HG03025 (cell line): Measurements from ENCODE around the gene PDE4D.

Experiments used
- ATAC-seq: cut with Tn5 transposase; IDR thresholded peaks from one replicate; pipeline ENCODE4 v1.9.1; 2021; ENCODE audit warnings: mild to moderate bottlenecking, moderate library complexity; ENCODE audit not compliant: unreplicated experiment, low FRiP score

The PDE4D gene

DNA sequence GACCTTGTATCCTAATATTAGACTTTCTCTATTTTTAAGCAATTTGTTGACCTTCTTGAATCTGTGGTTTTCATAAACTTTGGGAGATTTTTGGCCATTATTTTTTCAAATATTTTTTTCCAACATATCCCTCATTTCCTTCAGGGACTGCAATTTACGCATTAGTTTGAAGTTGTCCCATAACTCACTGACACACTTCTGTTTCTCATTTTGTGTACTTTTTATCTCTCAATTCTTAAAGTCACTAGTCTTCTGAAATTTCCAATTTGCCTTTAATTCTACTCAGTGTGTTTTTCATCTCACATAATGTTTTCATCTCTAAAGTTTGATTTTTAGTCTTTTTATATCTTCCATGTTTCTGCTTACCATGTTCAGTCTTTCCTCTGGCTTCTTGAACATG lies 953.9 kb downstream of the PDE4D start:
- no peak for ATAC-seq

DNA sequence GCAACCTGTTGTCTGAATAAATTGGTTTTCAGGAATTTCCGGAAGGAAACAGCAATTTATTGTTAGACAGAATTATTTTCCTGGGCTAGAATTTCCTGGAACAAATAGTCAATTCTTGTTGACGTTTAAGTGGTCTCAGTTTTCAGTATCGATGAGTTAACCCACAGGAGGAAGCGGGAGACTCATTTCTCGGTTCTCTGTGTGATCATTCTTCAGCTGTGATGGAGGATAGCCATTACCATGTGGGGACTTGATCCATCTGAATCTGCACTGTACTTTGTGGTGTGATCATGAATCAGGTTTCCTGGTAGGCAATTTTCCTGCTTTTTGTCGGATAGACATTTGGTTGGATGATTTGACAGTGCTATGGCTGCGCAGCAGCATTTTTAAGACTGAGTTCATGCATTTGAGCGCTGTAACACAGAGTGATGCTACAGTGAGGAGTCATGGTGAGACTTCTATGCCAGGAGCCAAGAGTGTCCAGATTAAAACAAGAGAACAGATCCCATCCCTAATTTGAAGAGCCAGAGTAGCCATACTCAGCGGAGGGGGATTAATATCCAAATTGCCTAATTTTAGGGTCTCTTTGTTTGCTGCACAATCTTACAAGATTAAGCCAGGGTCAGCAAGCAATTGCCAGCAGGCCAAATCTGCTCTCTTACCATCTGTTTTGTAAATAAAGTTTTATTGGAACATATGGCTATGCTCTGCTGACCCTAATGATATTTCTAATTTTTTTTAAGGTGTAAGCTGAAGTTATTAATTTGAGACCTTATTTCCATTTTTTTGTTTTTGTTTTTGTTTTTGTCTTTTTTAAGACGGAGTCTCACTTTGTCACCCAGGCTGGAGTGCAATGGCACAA lies 954.7 kb downstream of the PDE4D start:
- ATAC-seq: no peak

DNA sequence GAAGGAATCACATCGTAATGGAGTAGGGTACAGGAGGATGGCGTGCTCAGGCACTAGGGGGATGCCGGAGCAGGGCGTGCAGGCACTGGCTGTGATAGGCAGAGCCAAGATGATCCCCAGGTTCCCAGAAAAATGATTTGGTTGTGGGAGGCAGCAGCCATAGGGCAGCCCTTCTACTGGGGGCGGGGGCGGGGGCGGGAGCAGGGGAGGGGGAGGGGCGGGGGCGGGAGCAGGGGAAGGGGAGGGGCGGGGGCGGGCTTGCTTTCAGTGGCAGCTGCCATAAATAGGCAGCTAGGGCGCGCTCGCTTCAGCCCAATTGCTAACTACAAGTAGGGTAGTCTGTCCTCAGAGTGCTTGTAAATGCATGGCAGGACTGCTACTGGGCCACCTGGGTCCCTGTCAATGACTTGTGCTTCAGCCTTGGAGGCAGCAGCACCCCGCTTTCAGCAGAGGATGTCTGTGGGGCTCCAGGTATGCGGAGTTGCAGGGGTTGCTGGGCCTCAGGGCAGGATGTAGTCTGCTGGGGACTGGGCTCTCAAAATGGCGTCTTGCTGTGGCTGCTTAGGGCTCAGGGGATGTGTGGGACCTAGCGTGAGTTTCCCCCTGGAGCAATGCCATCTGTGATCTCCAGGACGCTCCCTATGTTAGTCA lies 956.4 kb downstream of the PDE4D start:
- no peak for ATAC-seq

DNA sequence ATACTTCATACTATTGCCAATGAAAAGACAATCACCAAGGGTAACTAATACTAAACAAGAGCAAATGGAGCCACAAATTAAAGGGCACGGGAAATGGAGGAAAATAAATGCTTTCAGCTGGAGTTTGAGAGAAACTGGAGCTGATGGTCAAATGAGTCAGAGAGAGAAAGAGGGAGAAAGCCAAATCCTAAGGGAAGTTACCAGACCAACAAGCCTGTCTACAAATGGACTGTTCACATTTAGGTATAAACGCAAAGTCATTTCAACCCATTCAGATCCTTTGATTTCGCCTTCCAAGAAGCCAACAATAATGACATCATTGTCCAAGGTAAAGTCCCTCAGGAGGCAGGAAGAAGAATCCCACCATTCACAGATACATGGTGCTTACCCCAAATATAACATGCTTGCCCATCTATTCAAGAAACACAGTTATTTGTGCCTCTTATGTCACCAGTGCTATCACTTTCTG lies 958.9 kb downstream of the PDE4D start:
- no peak for ATAC-seq

DNA sequence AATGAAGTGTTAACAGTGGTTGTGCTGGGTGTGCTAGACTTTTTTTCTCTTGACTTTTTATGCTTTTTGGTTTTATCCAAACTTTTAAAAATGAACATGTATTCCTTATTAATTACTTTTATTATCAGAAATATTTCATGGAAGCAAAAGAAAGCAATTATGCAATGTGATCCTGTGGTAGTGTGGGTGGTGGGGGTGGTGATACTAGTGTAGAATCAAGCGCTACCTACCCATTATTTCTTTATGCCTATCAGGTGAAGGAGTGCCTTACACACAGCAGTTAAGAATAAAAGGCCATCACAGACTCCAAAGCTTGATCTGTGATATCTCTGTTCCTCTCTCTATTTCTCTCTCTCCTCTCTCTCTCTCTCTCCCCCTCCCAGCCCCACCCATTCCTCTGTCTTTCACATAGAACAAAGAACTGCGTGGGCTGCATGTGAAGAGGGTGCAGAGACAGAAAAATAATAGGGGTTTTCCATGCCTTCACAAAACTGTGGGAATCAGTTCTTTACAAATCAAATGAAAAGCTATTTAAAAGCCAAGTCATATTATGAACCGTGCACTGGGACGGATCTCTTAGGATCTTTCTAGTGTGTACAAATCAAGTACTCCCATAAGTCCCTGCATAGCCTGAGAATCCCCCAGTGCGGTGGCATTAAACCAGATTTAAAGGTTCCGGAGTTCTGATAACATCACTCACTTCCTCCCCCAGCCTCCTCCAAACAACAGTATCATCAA lies 959.5 kb downstream of the PDE4D start:
- ATAC-seq: no peak

DNA sequence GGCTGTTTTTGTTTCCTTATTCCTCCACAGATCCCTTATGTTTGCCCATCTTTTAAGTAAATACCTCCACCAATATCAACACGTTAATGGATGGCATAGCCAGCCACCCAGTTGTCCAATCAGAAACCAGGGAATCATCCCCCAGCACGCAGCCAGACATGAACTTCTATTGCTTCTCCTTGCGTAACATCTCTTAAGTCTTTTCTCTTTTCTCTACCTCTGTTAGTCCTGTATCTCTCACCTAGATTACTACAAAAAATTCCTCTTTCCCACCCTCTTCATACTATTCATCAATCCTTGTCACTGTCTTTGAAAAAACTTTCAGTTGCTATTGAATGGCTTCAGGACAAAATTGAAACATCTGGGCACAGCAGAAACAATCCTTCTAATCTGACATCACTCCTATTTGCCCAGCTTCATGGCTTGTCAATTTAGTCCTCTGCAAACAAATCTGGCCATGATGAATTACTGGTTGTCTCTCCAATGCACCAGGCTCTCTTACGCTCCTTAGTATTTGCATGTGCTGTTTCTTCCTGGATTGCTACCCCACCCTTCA lies 961.4 kb downstream of the PDE4D start:
- ATAC-seq: no peak

DNA sequence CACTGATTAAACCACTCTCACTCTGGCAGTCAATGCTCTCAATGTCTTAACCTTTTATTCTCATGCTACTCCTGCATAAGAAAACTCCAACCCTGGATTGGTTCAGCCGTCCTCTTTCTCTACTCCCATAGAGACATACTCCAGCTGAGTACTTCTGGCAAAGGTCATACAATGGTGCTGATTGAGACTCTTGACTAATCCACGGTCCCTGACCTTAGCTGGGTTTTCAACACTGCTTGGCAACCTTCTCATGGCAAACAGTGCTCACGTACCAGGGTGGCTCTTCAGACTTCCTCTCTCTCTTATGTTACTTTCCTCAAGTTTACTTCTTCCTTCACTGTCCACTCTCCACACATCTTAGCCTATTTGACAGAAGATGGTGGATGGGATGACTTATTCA lies 963.0 kb downstream of the PDE4D start:
- no peak for ATAC-seq

DNA sequence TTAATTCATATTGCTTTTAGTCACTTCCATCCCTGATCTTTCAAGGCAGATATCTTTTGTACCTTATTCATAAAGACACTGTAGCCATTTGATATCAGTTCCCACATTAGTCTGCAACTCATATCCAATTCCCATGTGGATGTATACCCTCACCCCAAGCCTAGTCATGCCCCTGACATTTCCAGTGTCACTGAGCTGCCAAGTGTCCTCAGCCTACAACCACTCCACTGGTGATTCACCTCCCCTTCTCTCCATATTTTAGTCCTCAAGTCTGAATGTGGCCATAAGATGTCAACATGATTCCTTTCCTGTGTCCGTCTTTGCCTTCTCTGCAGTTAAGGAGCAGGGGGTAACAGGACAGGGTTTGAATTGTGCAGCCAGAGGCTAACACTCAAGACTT lies 963.8 kb downstream of the PDE4D start:
- no peak for ATAC-seq

DNA sequence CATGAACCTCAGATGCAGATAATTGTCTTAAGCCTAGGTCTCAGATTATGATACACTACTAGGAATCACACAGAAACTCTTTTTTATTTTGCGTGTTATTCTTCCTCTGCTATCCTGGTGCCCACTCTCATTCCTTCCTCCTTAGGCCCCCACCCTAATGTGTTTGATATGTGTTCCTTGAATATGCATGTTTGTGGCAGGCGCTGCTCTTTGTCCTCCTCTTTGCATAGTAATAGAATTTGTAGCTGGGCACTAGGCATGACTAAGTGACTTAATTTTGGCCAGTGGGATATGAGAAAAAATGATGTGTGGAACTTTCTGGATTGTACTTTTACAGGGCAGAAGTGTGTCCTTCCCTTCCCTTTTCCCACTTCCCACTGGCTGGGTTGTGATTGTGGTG lies 965.6 kb downstream of the PDE4D start:
- ATAC-seq: no peak

DNA sequence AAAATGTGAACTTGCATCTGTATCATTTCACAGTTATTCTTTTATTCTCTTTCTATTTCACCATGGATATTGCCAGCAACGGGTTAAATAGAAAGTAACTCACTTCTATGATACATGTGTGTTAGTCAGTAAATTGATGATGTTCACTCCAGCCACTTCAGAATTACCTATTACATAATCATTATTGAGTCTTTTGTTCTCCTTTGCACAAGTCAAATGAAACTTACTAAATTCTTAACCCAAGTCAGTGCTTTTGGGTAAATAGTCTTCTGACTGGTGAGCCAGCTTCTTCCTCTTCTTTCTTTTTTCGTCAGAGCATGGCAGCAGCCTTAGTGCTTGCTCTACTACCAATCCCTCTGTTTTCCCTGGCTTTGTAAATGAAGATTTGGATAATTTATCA lies 966.3 kb downstream of the PDE4D start:
- ATAC-seq: no peak

DNA sequence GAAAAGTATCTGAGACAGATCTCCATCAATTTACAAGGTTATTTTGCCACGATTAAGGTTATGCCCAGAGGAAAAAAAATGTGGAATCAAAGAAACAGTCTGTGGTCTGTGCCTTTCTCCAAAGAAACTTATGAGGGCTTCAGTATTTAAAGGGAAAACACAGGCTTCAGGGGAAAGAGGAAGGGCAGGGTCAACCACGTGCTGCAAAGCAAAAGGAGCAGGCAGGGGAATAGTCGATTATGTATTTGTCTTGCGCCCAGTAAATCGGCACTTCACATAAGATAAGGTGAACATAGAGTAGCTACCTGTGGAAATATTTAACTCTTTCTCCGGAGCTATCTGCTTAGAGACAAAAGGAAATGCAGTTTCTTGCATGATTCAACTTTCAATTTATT lies 967.0 kb downstream of the PDE4D start:
- ATAC-seq: no peak

DNA sequence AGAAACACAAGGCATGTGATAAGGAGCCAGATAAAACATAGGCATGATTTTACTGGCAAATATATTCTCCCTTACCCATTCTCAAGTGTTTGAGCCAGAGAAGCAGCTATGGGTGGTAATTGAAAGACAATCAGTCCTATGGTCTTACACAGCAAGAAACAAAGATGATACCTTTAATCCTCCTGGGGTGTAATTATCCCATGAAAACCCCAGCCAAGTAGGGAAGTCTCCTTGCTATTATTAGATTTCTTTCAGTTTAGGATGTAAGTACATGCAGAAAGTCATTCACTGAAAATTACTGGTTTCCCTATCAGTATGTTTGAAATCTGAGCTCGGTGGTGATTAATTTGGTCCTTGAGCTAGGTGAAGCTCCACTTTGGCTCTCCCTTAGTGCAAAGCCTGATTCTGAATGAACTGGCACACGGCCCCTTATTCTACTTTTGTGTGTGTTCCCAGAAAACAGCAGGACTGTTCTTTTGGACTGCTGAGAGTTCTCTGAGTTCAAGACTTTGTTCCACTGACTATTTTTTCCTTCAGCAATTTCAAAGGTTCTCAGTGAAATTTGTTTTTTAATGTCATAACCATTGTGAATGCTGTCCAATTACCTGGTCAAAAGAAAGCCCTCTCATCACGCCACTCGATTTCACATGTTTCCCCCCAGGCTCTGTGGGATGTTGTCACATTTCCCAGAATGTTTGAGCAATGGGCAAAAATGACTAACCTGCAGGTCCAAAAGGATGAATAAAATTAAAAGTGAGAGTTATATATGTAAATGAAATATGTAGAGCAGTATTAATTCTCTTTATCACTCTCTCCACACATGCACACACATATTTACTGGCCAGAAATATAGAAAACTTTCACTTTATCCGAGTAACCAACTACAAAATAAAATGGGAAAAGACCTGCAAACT lies 967.6 kb downstream of the PDE4D start:
- no peak for ATAC-seq

DNA sequence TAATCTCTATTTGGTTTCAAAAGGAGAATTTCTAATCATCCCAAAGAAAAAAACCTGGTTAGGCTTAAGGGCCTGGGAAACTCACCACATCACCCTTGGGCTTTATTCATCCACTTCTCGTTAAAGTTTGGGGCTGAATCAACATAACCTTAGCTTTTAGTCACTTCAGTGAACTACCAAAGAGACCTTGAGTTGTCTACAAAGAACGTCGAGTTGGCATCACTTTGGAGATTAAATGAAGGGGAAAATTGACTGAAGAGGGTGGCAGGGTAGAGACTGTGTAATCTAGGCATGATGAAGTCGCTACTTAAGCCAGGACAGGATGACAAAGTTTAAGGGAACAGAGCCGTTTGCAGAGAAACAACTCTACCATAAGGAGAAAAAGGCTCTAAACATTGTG lies 969.2 kb downstream of the PDE4D start:
- no peak for ATAC-seq

DNA sequence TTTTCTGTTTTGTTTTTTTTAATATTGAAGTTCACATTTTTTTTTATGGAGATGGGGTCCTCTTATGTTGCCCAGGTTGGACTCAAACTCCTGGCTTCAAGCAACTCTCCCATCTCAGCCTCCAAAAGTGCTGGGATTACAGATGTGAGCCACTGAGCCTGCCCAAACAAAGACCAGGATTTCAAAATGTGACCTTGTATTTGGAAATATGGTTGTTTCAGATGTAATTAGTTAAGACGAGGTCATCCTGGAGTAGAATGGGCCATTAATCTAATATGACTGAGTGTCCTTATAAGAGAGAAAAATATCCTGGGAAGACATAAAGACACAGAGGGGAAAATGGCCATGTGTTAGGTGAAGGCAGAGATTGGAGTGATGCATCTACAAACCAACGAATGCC lies 970.2 kb downstream of the PDE4D start:
- no peak for ATAC-seq

DNA sequence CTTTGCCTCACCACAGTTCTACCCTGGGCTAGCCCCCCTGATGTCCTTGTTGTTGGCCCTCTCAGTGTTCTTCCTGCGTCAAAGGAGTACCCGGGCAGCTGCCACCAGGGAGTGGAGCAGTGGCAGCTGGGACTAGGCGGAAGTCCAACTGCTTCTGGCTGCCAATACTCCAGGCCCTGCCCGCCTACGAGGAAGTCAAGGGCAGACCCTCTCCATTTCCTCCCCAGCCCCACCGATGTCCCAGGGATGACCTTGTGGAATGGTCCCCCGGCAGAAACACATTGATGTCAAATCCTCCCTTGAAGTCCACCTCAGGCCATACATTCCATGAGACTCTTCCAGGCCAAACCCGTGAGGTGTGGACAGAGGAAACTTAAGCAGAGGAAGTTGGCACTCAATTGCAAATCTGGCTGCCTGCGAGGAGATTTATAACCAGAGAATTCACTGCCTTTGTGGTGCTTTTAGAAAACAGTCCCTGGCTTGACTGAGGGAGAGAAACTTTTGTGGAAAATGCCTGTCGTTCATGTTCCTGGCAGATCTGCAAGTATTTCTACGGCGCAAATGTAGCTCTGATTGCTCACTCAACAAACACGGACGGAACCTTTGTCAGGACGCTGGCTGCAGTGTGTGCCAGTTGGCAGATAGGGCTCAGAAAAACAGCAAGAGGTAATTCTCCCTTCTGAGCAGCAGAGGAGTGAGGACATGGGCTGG lies 970.9 kb downstream of the PDE4D start:
- ATAC-seq: no peak

DNA sequence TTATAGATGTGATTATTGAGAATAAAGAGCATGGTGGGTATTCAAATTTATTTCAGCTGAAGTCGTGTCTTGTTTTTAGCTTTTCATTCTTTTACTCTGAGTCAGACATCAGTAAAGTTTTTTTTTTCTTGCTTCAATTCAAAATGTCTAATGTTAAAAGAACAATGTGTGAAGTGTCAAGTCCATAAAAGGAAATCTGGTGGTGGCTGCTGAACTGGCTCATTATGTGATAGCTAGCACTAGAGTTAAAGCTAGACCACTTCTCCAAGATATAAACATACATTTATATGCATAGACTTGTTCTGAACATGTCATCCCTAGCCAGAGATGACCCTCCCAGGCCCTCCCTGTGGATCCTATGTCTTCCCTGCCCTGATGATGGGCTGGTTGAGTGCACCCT lies 972.4 kb downstream of the PDE4D start:
- ATAC-seq: no peak

DNA sequence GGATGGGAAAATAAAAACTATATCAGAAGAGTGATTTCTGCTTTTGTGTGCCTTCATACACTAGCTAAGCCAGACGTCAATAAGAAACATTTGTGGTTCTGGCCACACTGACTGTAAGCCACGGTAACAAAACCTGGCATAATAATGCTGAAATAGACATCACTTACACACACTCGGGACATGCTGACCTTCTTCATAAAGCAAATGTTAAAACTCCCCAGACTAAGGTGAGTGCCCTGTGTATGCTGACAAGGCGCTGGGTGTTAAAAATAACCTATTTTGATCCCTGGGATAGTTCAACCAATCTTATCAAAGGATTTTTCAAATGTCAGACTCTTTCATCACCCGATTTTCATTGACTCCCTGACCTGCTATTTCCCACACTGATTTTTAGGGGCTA lies 973.7 kb downstream of the PDE4D start:
- no peak for ATAC-seq
